K562 (cell line): ENCODE results near the gene TARBP1. TPM values are rescaled to one million over a fixed set of nuclear protein-coding genes. Genes with fewer than 3 reads are reported as not detected.

ENCODE experiments used
- BCLAF1 ChIP-seq, 2 experiments: fragments of 450-650 bp in 1 of 2; IDR thresholded peaks; 2 replicates each; pipeline ENCODE4 v1.6.1; 2011 to 2017; ENCODE audit warnings: low read depth in 2 of 2, antibody characterized with exemption in 1 of 2, borderline replicate concordance in 1 of 2, low read length in 1 of 2, mild to moderate bottlenecking in 1 of 2, mixed read lengths in 1 of 2; ENCODE audit not compliant: control insufficient read depth in 1 of 2
- CCNT2 ChIP-seq: IDR thresholded peaks from 2 replicates; pipeline ENCODE4 v1.6.1; 2011; ENCODE audit warnings: borderline replicate concordance, low read depth, mild to moderate bottlenecking, moderate library complexity, mixed read lengths, low read length; ENCODE audit not compliant: insufficient read length; ENCODE audit errors: extremely low read depth
- EZH2 ChIP-seq: IDR thresholded peaks from 2 replicates; pipeline ENCODE4 v1.6.1; 2012; ENCODE audit warnings: low read depth, mild to moderate bottlenecking, inconsistent platforms, low read length, borderline replicate concordance
- GTF2B ChIP-seq: IDR thresholded peaks from 2 replicates; pipeline ENCODE4 v1.6.1; 2011; ENCODE audit not compliant: insufficient read length; ENCODE audit errors: extremely low read depth
- HNRNPUL1 ChIP-seq: fragments of 200-400 bp; formaldehyde crosslinking; IDR thresholded peaks from 2 replicates; pipeline ENCODE4 v1.6.1; 2017; ENCODE audit warnings: low read length
- HOMEZ ChIP-seq: fragments of 250-450 bp; sonication (Bioruptor Pico); IDR thresholded peaks from 2 replicates; pipeline ENCODE4 v1.4.0; 2020; ENCODE audit warnings: mild to moderate bottlenecking, moderate library complexity
- NFIC ChIP-seq: fragments of 450-650 bp; IDR thresholded peaks from 2 replicates; pipeline ENCODE4 v1.6.1; 2017; ENCODE audit warnings: mild to moderate bottlenecking, inconsistent platforms
- PRPF4 ChIP-seq: fragments of 200-400 bp; formaldehyde crosslinking; IDR thresholded peaks from one replicate; pipeline ENCODE4 v1.6.1; 2017; ENCODE audit warnings: low read length, low read depth, mild to moderate bottlenecking; ENCODE audit not compliant: insufficient read depth, poor library complexity, severe bottlenecking
- RAD21 ChIP-seq, 2 experiments: fragments of 250-450 bp in 1 of 2; fragments of 450-650 bp in 1 of 2; sonication (Bioruptor Pico) in 1 of 2; formaldehyde crosslinking in 1 of 2; IDR thresholded peaks in 1 of 2; conservative IDR thresholded peaks in 1 of 2; 2 replicates each; pipeline versions ENCODE4 v1.4.0 to v1.8.0; 2020 to 2022; ENCODE audit warnings: mild to moderate bottlenecking in 2 of 2, moderate library complexity in 1 of 2
- RCOR1 ChIP-seq, 2 experiments: IDR thresholded peaks; 2 replicates each; pipeline ENCODE4 v1.6.1; 2012; ENCODE audit warnings: low read depth in 2 of 2, low read length in 2 of 2, borderline replicate concordance in 1 of 2, improper control_type of control experiment in 1 of 2
- UBTF ChIP-seq, 2 experiments: IDR thresholded peaks; 2 replicates each; pipeline ENCODE4 v1.6.1; 2012; ENCODE audit warnings: improper control_type of control experiment in 2 of 2, low read depth in 2 of 2, low read length in 2 of 2, borderline replicate concordance in 1 of 2
- ZBTB34 ChIP-seq: fragments of 250-450 bp; sonication (Bioruptor Pico); IDR thresholded peaks from 2 replicates; pipeline ENCODE4 v1.8.0; 2021; ENCODE audit warnings: mild to moderate bottlenecking, moderate library complexity
- ZNF124 ChIP-seq: sonication (generic); formaldehyde crosslinking; IDR thresholded peaks from 2 replicates; pipeline ENCODE4 v1.8.1; 2022; ENCODE audit warnings: missing genetic modification reagents
- ZNF274 ChIP-seq: IDR thresholded peaks from 2 replicates; pipeline ENCODE4 v1.6.1; 2011; ENCODE audit warnings: low read depth, mild to moderate bottlenecking, low read length, moderate library complexity, borderline replicate concordance
- polyA plus RNA-seq, 8 experiments: library from polyadenylated mRNA; depleted of rRNA in 4 of 8; stranded (reverse) in 5 of 8; unstranded in 3 of 8; fragments of >200 nt; fragmentation: Nextera tagmentation in 2 of 8; fragmentation: Illumina TruSeq in 1 of 8; extraction: Ambion mirVana in 2 of 8; extraction: Trizol in 1 of 8; gene quantifications; 2 replicates each; pipeline versions ENCODE4 v1.2.1 to v1.2.3, GENCODE V29; 2011 to 2014; ENCODE audit warnings: inconsistent platforms in 1 of 8, missing spikeins in 1 of 8
- total RNA-seq, 7 experiments: library from RNA; depleted of rRNA in 6 of 7; stranded (reverse); fragments of >200 nt in 6 of 7; fragmentation: Illumina TruSeq in 2 of 7; extraction: Trizol in 2 of 7; gene quantifications; 2 replicates each; pipeline versions ENCODE4 v1.2.1 to v1.2.3, GENCODE V29; 2011 to 2021; ENCODE audit warnings: low replicate concordance in 1 of 7

TARBP1 gene
- total and polyA plus RNA-seq, 9 of the 15 experiments (the other 6 are each of a cell fraction or from before 2014, with no cell fraction given) = 8.8 to 48.0 (median 22.9) TPM

- TF ChIP-seq ZBTB34 (CRISPR knock-in tag) (no peak), RCOR1 (IDR thresholded peaks at IDR 0.05; ENCODE audit: borderline replicate concordance in 1 of 2, low read depth in 2 of 2, low read length in 2 of 2) (peak in 1 of 2 experiments; percentile 17; a peak in 1 of 4 replicates), RAD21 (CRISPR knock-in tag; conservative IDR thresholded peaks at IDR 0.05 in 1 of 2, IDR thresholded peaks at IDR 0.05 in 1 of 2) (peak; percentile 21 to 56; a peak in 2 of 4 replicates), EZH2 (no peak), NFIC (peak; percentile 34; the same call in 1 of the 2 replicates), BCLAF1 (IDR thresholded peaks at IDR 0.05; ENCODE audit: borderline replicate concordance in 1 of 2, control insufficient read depth in 1 of 2, low read depth in 2 of 2, low read length in 1 of 2) (no peak), UBTF (IDR thresholded peaks at IDR 0.05; ENCODE audit: borderline replicate concordance in 1 of 2, low read depth in 2 of 2, low read length in 2 of 2) (peak; percentile 75 to 84; a peak in 3 of 4 replicates), ZNF124 (no peak), GTF2B (no peak), CCNT2 (peak; percentile 56), ZNF274 (no peak), HOMEZ (CRISPR knock-in tag) (no peak), PRPF4 (no peak), HNRNPUL1 (no peak)
Observed at GRCh38 chr1:234478481-234479309, at the start of gene TARBP1 (continued).
